ENCODE results near the gene LGALS7.
"Not testable (repeated sequence)": the region's sequence is repeated elsewhere in the genome, so short reads cannot be mapped to it uniquely, and the experiment has no call there.

LGALS7 gene

DNA sequence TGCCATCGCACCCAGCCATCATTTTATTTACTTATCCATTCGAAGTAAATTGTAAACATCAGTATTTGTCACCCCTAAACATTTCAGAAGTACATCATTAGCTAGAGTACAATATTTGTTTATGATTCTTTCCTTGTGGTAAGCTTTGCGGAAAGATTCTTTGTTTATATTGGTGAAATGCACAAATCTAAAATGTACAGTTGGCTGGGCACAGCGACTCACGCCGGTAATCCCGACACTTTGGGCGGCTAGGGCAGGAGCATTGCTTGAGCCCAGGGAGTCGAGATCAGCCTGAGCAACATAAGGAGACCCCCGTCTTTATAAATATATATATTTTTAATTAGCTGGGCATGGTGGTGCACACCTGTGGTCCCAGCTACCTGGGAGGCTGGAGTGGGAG lies 25.8 kb upstream of the LGALS7 start:
- WGBS, 2 experiments, result 96% methylated on average over 9 to 10 of the region's 10 CpGs
- Histone ChIP-seq H3K4me3 (ENCODE audit: insufficient read depth, low read depth, low read length) (no peak overlapping the region), H3K27me3 (ENCODE audit: control insufficient read depth, insufficient read depth, low read length, poor library complexity, severe bottlenecking) (no peaks in the 10 kb centered on the region), H3K9me3 (ENCODE audit: control insufficient read depth, low read length) (no peaks in the 10 kb centered on the region), H3K27ac (ENCODE audit: insufficient read depth, low read depth, low read length, poor library complexity, severe bottlenecking) (no peak overlapping the region), H3K4me1 (ENCODE audit: control insufficient read depth, insufficient read depth, low read length) (no peaks in the 10 kb centered on the region), H3K36me3 (ENCODE audit: control insufficient read depth, insufficient read depth, low read length) (no peaks in the 10 kb centered on the region)

DNA sequence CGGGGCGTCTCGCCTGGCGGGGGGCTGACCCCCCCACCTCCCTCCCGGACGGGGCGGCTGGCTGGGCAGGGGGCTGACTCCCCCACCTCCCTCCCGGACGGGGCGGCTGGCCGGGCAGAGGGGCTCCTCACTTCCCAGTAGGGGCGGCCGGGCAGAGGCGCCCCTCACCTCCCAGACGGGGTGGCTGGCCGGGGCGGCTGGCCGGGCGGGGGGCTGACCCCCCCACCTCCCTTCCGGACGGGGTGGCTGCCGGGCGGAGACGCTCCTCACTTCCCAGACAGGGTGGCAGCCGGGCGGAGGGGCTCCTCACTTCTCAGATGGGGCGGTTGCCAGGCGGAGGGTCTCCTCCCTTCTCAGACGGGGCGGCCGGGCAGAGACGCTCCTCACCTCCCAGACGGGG lies 24.5 kb upstream of the LGALS7 start:
- not testable (repeated sequence) for H3K36me3 ChIP-seq (ENCODE audit: control insufficient read depth, insufficient read depth, low read length); H3K9me3 ChIP-seq (ENCODE audit: control insufficient read depth, low read length); H3K27me3 ChIP-seq (ENCODE audit: control insufficient read depth, insufficient read depth, low read length, poor library complexity, severe bottlenecking); H3K27ac ChIP-seq (ENCODE audit: insufficient read depth, low read depth, low read length, poor library complexity, severe bottlenecking); H3K4me1 ChIP-seq (ENCODE audit: control insufficient read depth, insufficient read depth, low read length); H3K4me3 ChIP-seq (ENCODE audit: insufficient read depth, low read depth, low read length)
- WGBS, 2 experiments, result 98 to 100% methylated on average over 2 to 14 of the region's 33 CpGs

DNA sequence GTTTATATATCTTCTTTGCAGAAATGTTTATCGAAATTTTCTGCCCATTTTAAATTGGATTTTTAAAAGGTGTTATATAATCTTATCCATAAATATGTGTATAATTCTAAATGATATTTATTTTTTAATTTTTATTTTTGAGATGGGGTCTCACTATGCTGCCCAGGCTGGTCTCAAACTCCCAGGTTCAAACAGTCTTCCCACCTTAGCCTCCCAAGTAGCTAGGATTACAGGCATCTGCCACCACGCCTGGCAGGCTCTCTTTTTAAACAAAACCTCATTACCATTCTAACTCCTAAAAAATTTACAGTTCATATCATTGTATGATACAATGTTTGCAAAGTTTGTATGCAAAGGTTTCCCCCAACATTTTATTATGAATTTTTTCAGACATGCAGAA lies 22.8 kb upstream of the LGALS7 start:
- Histone ChIP-seq H3K9me3 (ENCODE audit: control insufficient read depth, low read length) (no peaks in the 10 kb centered on the region), H3K27me3 (ENCODE audit: control insufficient read depth, insufficient read depth, low read length, poor library complexity, severe bottlenecking) (no peaks in the 10 kb centered on the region), H3K36me3 (ENCODE audit: control insufficient read depth, insufficient read depth, low read length) (no peaks in the 10 kb centered on the region), H3K4me1 (ENCODE audit: control insufficient read depth, insufficient read depth, low read length) (no peaks in the 10 kb centered on the region), H3K4me3 (ENCODE audit: insufficient read depth, low read depth, low read length) (no peak overlapping the region), H3K27ac (ENCODE audit: insufficient read depth, low read depth, low read length, poor library complexity, severe bottlenecking) (no peak overlapping the region)
- WGBS, 2 experiments, result 0% methylated on average over 1 of the region's 2 CpGs

DNA sequence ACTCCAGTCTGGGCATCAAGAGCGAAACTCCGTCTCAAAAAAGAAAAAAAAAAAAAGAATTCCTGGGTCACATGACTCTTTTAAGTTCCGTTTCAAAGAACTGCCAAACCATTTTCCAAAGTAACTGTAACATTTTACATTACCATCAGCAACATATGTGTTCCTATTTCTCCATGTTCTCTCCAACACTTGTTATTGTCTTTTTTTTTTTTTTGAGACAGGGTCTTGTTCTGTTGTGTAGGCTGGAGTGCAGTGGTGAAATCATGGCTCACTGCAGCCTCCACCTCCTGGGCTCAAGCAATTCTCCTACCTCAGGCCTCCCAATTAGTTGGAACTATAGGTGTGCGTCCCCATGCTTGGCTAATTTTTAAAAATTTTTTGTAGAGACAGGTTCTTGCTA lies 22.2 kb upstream of the LGALS7 start:
- Histone ChIP-seq H3K27me3 (ENCODE audit: control insufficient read depth, insufficient read depth, low read length, poor library complexity, severe bottlenecking) (no peaks in the 10 kb centered on the region), H3K36me3 (ENCODE audit: control insufficient read depth, insufficient read depth, low read length) (no peaks in the 10 kb centered on the region), H3K4me3 (ENCODE audit: insufficient read depth, low read depth, low read length) (no peak overlapping the region), H3K4me1 (ENCODE audit: control insufficient read depth, insufficient read depth, low read length) (no peaks in the 10 kb centered on the region), H3K27ac (ENCODE audit: insufficient read depth, low read depth, low read length, poor library complexity, severe bottlenecking) (no peak overlapping the region), H3K9me3 (ENCODE audit: control insufficient read depth, low read length) (no peaks in the 10 kb centered on the region)
- 95% methylated on average over 4 of the region's 4 CpGs for WGBS, 2 experiments

DNA sequence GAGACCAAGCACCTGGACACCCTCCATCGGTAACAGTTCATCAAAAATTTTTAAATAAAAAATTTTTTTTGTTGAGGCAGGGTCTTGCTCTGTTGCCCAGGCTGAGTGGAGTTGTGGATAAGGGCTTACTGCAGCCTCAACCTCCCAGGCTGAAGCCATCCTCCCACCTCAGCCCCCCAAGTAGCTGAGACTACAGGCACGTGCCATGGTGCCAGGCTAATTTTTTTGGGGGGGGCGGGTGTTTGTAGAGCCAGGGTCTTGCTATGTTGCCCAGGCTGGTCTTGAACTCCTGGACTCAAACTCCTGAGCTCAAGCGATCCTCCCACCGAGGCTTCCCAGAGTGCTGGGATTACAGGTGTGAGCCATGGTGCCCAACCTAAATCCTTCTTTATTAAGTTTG lies 20.4 kb upstream of the LGALS7 start:
- Histone ChIP-seq H3K4me1 (ENCODE audit: control insufficient read depth, insufficient read depth, low read length) (no peaks in the 10 kb centered on the region), H3K36me3 (ENCODE audit: control insufficient read depth, insufficient read depth, low read length) (no peaks in the 10 kb centered on the region), H3K4me3 (ENCODE audit: insufficient read depth, low read depth, low read length) (no peak overlapping the region), H3K27me3 (ENCODE audit: control insufficient read depth, insufficient read depth, low read length, poor library complexity, severe bottlenecking) (no peaks in the 10 kb centered on the region), H3K9me3 (ENCODE audit: control insufficient read depth, low read length) (no peaks in the 10 kb centered on the region), H3K27ac (ENCODE audit: insufficient read depth, low read depth, low read length, poor library complexity, severe bottlenecking) (no peak overlapping the region)
- 91 to 96% methylated on average over 4 to 5 of the region's 5 CpGs for WGBS, 2 experiments

DNA sequence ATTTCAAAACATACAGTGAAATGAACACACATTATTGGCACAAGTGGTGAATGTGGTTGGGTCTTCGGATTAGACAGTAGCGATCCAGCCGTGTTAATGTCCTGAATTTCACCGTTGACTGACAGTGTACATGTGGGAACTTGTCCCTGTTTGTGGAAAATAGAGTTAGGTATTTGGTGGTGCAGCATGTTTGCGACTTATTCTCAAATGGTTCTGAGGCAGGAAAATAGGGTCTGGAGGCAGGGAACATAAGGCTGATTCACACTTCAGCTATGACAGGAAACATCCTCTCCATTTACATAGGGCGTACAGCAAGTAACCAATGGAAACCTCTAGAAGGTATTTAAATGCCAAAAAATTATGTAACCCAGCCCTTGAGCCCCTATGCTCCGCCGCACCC lies 19.9 kb upstream of the LGALS7 start:
- Histone ChIP-seq H3K36me3 (ENCODE audit: control insufficient read depth, insufficient read depth, low read length) (no peaks in the 10 kb centered on the region), H3K4me1 (ENCODE audit: control insufficient read depth, insufficient read depth, low read length) (no peaks in the 10 kb centered on the region), H3K27me3 (ENCODE audit: control insufficient read depth, insufficient read depth, low read length, poor library complexity, severe bottlenecking) (no peaks in the 10 kb centered on the region), H3K4me3 (ENCODE audit: insufficient read depth, low read depth, low read length) (no peak overlapping the region), H3K9me3 (ENCODE audit: control insufficient read depth, low read length) (no peaks in the 10 kb centered on the region), H3K27ac (ENCODE audit: insufficient read depth, low read depth, low read length, poor library complexity, severe bottlenecking) (no peak overlapping the region)
- 82 to 84% methylated on average over 8 of the region's 8 CpGs for WGBS, 2 experiments

DNA sequence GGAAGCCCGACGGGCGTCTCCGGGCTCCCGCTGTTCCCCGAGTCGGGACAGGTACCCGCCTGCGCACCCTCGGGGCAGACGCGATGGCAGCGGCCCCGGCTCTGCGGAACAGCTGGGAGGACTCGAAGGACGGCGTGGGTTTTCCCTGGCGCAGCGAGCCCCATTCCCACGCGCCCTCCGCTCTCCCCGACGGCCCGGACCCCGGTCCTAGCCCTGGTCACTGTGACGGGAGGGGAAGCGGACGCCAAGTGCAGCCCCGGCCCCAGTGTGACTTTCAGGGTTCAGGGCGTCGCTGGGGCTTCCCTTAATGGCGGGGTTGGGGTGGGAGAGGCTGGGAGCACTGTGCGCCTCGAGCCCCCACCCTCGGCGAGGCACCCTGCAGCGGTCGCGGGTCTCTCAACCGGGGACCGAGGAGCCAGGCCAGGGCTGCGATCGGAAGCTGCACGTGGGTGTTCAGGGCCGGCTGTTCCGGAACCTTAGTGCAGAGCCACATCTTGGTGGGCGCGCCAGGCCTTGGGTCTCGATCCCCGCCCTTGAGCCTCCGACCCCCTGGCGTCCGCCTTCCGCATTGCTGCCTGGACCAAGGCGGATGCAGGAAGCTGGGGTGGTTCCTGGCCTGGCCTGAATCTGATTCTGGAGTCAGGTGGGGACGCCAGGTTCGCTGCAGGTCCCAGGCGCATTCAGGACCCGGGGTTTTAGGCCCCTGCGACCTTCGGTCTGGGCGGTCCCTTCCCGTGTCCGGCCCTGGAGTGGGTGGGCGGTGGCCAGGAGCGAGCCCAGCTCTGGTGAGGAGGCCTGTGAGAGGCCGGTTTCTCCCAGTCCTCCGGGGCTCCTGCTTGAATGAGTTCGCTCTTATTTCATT lies 19.2 kb upstream of the LGALS7 start:
- H3K4me3 ChIP-seq (ENCODE audit: insufficient read depth, low read depth, low read length), result no peak overlapping the region
- H3K36me3 ChIP-seq (ENCODE audit: control insufficient read depth, insufficient read depth, low read length), result no peaks in the 10 kb centered on the region
- WGBS, 2 experiments, result 80 to 87% methylated on average over 63 to 65 of the region's 71 CpGs
- no peaks in the 10 kb centered on the region for H3K4me1 ChIP-seq (ENCODE audit: control insufficient read depth, insufficient read depth, low read length)
- H3K9me3 ChIP-seq (ENCODE audit: control insufficient read depth, low read length), result no peaks in the 10 kb centered on the region
- H3K27ac ChIP-seq (ENCODE audit: insufficient read depth, low read depth, low read length, poor library complexity, severe bottlenecking), result no peak overlapping the region
- H3K27me3 ChIP-seq (ENCODE audit: control insufficient read depth, insufficient read depth, low read length, poor library complexity, severe bottlenecking), result no peaks in the 10 kb centered on the region

DNA sequence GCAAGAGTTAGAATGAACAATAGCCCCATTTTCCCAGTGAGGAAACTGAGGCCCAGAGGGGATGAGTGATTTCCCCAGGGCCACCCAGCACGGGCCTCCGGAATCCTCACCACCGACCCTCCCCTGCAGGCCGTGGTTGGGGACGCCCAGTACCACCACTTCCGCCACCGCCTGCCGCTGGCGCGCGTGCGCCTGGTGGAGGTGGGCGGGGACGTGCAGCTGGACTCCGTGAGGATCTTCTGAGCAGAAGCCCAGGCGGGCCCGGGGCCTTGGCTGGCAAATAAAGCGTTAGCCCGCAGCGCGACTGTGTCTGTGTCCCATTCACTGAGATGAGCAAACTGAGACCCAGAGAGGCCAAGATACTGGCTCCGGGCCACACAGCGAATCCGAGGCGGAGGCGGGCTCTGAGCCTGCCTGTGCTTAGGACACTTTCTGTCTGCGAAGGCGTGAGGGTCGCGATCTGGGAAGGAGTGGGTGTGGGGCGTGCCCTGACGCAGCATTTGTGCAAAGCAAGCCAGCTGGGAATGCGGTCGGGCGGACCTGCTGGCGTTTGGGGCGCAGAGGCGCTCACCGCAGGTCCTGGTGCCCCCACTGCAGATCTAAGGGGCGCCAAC lies 18.2 kb upstream of the LGALS7 start:
- H3K27me3 ChIP-seq (ENCODE audit: control insufficient read depth, insufficient read depth, low read length, poor library complexity, severe bottlenecking); H3K27ac ChIP-seq (ENCODE audit: insufficient read depth, low read depth, low read length, poor library complexity, severe bottlenecking); H3K36me3 ChIP-seq (ENCODE audit: control insufficient read depth, insufficient read depth, low read length); H3K4me1 ChIP-seq (ENCODE audit: control insufficient read depth, insufficient read depth, low read length); H3K9me3 ChIP-seq (ENCODE audit: control insufficient read depth, low read length); H3K4me3 ChIP-seq (ENCODE audit: insufficient read depth, low read depth, low read length): not testable (repeated sequence)
- no CpG with 5 or more reads among the region's 40 CpGs for WGBS, 2 experiments

DNA sequence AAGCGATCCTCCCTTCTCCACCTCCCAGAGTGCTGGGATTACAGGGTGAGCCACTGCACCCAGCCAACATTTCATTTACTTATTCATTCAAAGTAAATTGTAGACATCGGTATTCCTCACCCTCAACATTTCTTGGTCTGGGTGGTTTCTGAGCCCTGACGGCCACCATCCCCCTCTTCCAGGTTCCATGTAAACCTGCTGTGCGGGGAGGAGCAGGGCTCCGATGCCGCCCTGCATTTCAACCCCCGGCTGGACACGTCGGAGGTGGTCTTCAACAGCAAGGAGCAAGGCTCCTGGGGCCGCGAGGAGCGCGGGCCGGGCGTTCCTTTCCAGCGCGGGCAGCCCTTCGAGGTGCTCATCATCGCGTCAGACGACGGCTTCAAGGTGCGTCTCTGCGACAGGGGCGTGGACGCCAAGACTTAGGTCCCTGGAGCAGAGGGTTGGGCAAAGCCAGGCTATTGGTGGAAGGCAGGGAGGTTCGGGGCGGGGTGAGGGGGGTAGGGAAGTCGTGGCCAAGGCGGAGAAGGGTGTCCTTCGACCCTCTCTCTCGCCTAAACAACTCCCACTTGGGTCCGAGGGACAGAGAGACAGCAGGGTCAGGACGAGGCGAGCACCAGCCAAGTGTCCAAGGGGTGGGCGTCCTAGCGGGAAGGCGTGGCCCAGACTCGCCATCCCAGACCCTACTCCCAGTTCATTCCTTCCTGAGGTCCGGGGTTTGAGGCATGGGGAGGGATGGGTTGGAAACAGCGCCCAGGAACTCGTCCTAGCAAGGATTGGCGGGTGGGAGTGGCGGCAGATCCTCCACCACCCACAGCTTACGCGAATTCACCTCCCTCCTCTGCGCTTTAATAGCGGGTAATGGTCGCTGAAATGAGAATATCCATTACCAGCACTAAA lies 17.4 kb upstream of the LGALS7 start:
- not testable (repeated sequence) for H3K27me3 ChIP-seq (ENCODE audit: control insufficient read depth, insufficient read depth, low read length, poor library complexity, severe bottlenecking); H3K4me1 ChIP-seq (ENCODE audit: control insufficient read depth, insufficient read depth, low read length); H3K27ac ChIP-seq (ENCODE audit: insufficient read depth, low read depth, low read length, poor library complexity, severe bottlenecking); H3K9me3 ChIP-seq (ENCODE audit: control insufficient read depth, low read length); H3K36me3 ChIP-seq (ENCODE audit: control insufficient read depth, insufficient read depth, low read length); H3K4me3 ChIP-seq (ENCODE audit: insufficient read depth, low read depth, low read length)
- WGBS, 2 experiments, result 76 to 87% methylated on average over 9 to 13 of the region's 49 CpGs

All from ectodermal cell (in vitro differentiated cells).